Progenitor cell of endocrine pancreas (in vitro differentiated cells): ENCODE measurements around the gene CLOCK. TPM values are rescaled to one million over a fixed set of nuclear protein-coding genes. Genes with fewer than 3 reads are reported as not detected.
"Not testable (repeated sequence)": the region's sequence is repeated elsewhere in the genome, so short reads cannot be mapped to it uniquely, and the experiment has no call there.

Source experiments
- DNase-seq: peaks from one replicate; pipeline ENCODE4 v3.0.0; 2021; ENCODE audit warnings: low spot score; ENCODE audit not compliant: unreplicated experiment
- H3K27ac Mint-ChIP-seq: 2 replicates; pipeline ENCODE4 v1.8.0; 2021; ENCODE audit warnings: mild to moderate bottlenecking, moderate library complexity, mixed read lengths
- H3K27me3 Mint-ChIP-seq: 2 replicates; pipeline ENCODE4 v1.8.0; 2021; ENCODE audit warnings: mixed read lengths
- H3K36me3 Mint-ChIP-seq: 2 replicates; pipeline ENCODE4 v1.8.0; 2022; ENCODE audit warnings: mixed read lengths; ENCODE audit not compliant: insufficient read depth
- H3K4me1 Mint-ChIP-seq: 2 replicates; pipeline ENCODE4 v1.8.0; 2021; ENCODE audit warnings: low read depth, mixed read lengths
- H3K4me3 Mint-ChIP-seq: 2 replicates; pipeline ENCODE4 v1.8.0; 2021; ENCODE audit warnings: low read depth, mild to moderate bottlenecking, moderate library complexity, mixed read lengths
- H3K9me3 Mint-ChIP-seq: 2 replicates; pipeline ENCODE4 v1.8.0; 2021; ENCODE audit warnings: low read depth, mixed read lengths
- total RNA-seq: library from RNA; stranded (reverse); gene quantifications from 2 replicates; pipeline ENCODE4 v1.2.1, GENCODE V29; 2021
- TF ChIP-seq, protein P1 (sequence below): fragments of 200-600 bp; sonication (generic); IDR thresholded peaks from one replicate; pipeline ENCODE4 v1.5.0; 2021; ENCODE audit warnings: antibody characterized with exemption, mild to moderate bottlenecking; ENCODE audit not compliant: unreplicated experiment

The CLOCK gene
- total RNA-seq, 1 donor from 2014 or later, result 16.0 TPM

DNA sequence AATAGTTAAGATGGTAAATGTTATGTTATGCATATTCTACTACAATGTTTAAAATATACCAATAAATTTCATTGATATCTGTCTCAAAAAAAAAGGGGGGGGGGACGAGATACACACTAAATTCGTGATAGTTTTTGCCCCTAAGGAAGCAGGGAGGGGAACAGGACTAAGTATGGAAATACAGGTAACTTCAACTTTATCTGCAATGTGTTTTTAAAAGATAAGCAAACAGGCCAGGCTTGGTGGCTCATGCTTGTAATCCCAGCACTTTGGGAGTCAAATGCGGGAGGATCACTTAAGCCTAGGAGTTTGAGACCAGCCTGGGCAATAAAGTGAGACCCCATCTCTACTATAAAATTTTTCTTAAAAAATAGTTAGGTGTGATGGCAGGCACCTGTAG lies 13.4 kb upstream of the CLOCK start:
- Mint-ChIP-seq H3K27me3 (peaks cover 72% of the 10 kb centered on the region), H3K36me3 (no peaks in the 10 kb centered on the region), H3K4me1 (no peaks in the 10 kb centered on the region), H3K9me3 (no peaks in the 10 kb centered on the region), H3K27ac (no peak overlapping the region), H3K4me3 (no peak overlapping the region)
- DNase-seq, result no peak
- TF ChIP-seq, protein P1, sequence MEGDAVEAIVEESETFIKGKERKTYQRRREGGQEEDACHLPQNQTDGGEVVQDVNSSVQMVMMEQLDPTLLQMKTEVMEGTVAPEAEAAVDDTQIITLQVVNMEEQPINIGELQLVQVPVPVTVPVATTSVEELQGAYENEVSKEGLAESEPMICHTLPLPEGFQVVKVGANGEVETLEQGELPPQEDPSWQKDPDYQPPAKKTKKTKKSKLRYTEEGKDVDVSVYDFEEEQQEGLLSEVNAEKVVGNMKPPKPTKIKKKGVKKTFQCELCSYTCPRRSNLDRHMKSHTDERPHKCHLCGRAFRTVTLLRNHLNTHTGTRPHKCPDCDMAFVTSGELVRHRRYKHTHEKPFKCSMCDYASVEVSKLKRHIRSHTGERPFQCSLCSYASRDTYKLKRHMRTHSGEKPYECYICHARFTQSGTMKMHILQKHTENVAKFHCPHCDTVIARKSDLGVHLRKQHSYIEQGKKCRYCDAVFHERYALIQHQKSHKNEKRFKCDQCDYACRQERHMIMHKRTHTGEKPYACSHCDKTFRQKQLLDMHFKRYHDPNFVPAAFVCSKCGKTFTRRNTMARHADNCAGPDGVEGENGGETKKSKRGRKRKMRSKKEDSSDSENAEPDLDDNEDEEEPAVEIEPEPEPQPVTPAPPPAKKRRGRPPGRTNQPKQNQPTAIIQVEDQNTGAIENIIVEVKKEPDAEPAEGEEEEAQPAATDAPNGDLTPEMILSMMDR, result no peak

DNA sequence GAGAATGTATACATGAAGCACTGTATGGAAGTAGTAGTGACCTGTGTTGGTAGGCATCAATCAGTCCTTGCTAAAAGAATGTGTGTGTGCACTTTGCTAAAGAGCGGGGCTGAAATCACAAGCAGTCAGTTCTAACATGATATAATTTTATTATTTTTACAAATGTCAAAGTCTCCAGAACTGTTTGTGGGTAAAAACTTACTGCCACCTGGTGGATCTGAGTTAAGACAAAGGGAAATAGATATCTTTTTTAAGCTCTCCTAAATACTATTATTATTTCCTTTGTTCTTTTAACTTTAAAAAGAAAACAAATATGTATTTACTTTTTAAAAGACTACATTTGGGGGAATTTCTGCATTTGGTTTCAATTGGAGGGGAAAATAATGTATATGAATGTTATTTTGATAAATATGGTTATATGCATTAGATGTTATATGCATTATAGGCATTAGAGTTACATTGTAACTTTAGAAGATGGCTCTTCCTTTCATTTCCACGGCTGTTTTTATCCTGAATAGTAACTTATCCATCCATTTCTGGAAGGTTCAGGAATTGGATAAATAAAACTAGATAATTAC lies 7.8 kb upstream of the CLOCK start:
- Mint-ChIP-seq H3K4me1 (no peaks in the 10 kb centered on the region), H3K27ac (no peak overlapping the region), H3K9me3 (no peaks in the 10 kb centered on the region), H3K4me3 (no peak overlapping the region), H3K36me3 (no peaks in the 10 kb centered on the region), H3K27me3 (peaks cover 58% of the 10 kb centered on the region)
- no peak for DNase-seq
- TF ChIP-seq, protein P1, result peak; percentile 37

DNA sequence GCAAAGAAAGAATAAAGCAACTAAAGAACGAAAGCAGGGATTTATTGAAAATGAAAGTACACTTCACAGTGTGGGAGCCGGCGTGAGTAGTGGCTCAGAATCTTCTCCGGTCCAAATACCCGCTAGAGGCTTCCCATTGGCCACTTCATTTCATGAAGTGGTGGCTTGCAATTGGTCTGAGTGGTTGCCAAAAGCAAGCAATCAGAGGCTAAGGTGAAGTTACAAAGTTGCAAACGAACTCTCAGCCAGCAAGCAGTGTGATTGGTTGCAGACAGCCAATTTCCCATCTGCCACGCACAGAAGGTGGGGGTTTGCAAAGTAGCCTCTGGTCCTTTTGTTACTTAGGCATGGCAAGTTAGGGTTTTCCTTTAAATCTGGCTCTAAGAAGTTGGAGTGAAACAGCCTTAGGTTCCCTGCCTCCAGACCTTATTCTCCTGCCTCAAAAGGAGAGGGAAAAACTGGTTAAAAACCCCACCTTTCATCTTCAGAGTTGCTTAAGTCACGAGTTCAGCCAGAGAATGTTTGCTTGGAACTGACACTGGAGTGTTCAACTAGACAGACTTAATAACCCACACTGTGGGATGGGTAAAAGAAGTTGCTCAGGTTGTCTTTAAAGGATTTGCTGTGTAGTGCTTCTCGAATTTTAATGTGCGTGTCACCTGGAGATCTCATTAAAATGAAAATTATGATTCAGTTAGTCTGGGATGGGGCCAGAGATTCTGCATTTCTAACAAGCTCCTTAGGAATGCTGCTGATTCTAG lies 6.9 kb upstream of the CLOCK start:
- Mint-ChIP-seq H3K9me3 (no peaks in the 10 kb centered on the region), H3K27ac (no peak overlapping the region), H3K4me1 (peaks cover 1% of the 10 kb centered on the region), H3K4me3 (no peak overlapping the region), H3K27me3 (peaks cover 61% of the 10 kb centered on the region), H3K36me3 (no peaks in the 10 kb centered on the region)
- no peak for DNase-seq
- TF ChIP-seq, protein P1, result no peak

DNA sequence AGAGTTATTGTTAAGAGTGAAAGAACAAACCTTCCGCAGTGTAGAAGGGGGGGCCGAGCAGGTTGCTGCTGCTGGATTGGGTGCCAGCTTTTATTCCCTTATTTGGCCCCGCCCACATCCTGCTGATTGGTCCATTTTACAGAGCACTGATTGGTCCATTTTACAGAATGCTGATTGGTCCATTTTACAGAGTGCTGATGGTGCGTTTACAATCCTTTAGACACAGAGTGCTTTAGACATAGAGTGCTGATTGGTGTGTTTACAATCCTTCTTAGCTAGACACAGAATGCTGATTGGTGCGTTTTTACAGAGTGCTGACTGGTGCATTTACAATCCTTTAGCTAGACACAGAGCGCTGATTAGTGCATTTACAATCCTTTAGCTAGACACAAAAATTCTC lies 5.3 kb upstream of the CLOCK start:
- H3K4me1 Mint-ChIP-seq, result peaks cover 10% of the 10 kb centered on the region
- not testable (repeated sequence) for DNase-seq, H3K9me3 Mint-ChIP-seq, H3K4me3 Mint-ChIP-seq, H3K27ac Mint-ChIP-seq, H3K36me3 Mint-ChIP-seq
- peaks cover 58% of the 10 kb centered on the region for H3K27me3 Mint-ChIP-seq

DNA sequence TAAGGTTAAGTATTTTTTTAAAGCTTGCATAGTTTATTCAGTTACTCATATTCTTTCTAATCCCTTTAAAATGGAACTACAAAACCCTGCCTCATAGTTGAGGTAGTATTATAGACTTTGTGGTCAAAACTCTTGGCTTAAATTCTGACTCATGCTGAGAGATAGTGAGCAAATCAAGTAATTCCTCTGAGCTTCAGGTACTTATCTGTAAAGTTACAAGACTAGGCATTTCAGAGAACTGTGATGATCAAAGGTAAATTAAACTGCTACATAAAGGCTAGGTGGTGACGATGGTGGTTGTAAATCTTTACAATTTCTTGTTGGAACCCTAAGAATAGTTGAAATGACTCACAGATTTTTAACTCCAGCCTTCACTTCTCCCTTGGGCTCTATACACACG lies 3.2 kb upstream of the CLOCK start:
- H3K4me1 Mint-ChIP-seq, result peaks cover 12% of the 10 kb centered on the region
- DNase-seq, result no peak
- H3K9me3 Mint-ChIP-seq, result no peaks in the 10 kb centered on the region
- H3K27ac Mint-ChIP-seq, result no peak overlapping the region
- TF ChIP-seq, protein P1, result no peak
- H3K4me3 Mint-ChIP-seq, result no peak overlapping the region
- H3K27me3 Mint-ChIP-seq, result peaks cover 51% of the 10 kb centered on the region
- H3K36me3 Mint-ChIP-seq, result no peaks in the 10 kb centered on the region

DNA sequence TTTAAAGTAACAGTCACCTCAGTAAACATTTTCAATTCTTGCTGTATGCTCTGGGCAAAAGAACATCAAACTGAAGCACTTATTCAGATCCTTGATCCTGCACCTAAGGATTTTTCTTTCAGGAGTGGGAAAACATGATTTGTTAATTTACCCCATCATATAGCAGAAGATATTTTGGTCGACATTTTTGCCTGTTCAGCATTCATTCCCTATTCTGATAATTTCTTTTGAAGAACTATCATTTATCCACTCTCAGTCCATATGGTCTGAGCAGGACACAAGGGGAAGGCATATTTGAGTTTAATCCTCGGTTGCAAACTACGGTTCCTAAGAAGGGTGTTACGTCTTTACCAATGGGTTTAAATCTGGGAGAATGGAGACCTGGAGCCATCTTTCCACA lies 1.2 kb upstream of the CLOCK start:
- peaks cover 39% of the 10 kb centered on the region for H3K27me3 Mint-ChIP-seq
- H3K4me1 Mint-ChIP-seq, result peaks cover 22% of the 10 kb centered on the region
- no peaks in the 10 kb centered on the region for H3K36me3 Mint-ChIP-seq
- no peaks in the 10 kb centered on the region for H3K9me3 Mint-ChIP-seq
- H3K4me3 Mint-ChIP-seq, result peak overlapping the region; percentile 90
- H3K27ac Mint-ChIP-seq, result no peak overlapping the region
- TF ChIP-seq, protein P1, result no peak
- DNase-seq, result no peak
